Osteoblast (primary cell): ENCODE results near the gene STYXL1. TPM values are rescaled to one million over a fixed set of nuclear protein-coding genes. Genes with fewer than 3 reads are reported as not detected.
"Not testable (repeated sequence)": the region's sequence is repeated elsewhere in the genome, so short reads cannot be mapped to it uniquely, and the experiment has no call there.

Experiments
- DNase-seq: peaks from one replicate; pipeline ENCODE4 v3.0.0; 2011; ENCODE audit warnings: low spot score, mixed read lengths; ENCODE audit not compliant: insufficient read length; ENCODE audit errors: missing footprints
- H2AFZ ChIP-seq: 2 replicates; pipeline ENCODE4 v1.6.0; 2011; ENCODE audit warnings: mild to moderate bottlenecking, low read length
- H3K27ac ChIP-seq: 2 replicates; pipeline ENCODE4 v1.5.1; 2011; ENCODE audit warnings: mild to moderate bottlenecking, low read depth, low read length, moderate library complexity
- H3K27me3 ChIP-seq: 2 replicates; pipeline ENCODE4 v1.6.0; 2012; ENCODE audit warnings: mild to moderate bottlenecking, control low read depth, inconsistent platforms, low read length, moderate library complexity; ENCODE audit not compliant: insufficient read depth
- H3K36me3 ChIP-seq: 2 replicates; pipeline ENCODE4 v1.5.1; 2011; ENCODE audit warnings: mild to moderate bottlenecking, low read length, control low read depth, moderate library complexity; ENCODE audit not compliant: insufficient read depth
- H3K4me1 ChIP-seq: 2 replicates; pipeline ENCODE4 v1.5.1; 2011; ENCODE audit warnings: mild to moderate bottlenecking, low read length, control low read depth, moderate library complexity; ENCODE audit not compliant: insufficient read depth
- H3K4me2 ChIP-seq: 2 replicates; pipeline ENCODE4 v1.6.0; 2011; ENCODE audit warnings: mild to moderate bottlenecking, low read length; ENCODE audit not compliant: insufficient read depth
- H3K4me3 ChIP-seq: fragments of 200-600 bp; sonication (generic); 3 replicates; pipeline ENCODE4 v1.5.1; 2012; ENCODE audit warnings: mild to moderate bottlenecking, low read length, inconsistent platforms; ENCODE audit not compliant: insufficient read depth
- H3K79me2 ChIP-seq: 2 replicates; pipeline ENCODE4 v1.6.0; 2012; ENCODE audit warnings: mild to moderate bottlenecking, low read length, control low read depth, inconsistent platforms; ENCODE audit not compliant: insufficient read depth
- H3K9me3 ChIP-seq: 2 replicates; pipeline ENCODE4 v1.5.1; 2011; ENCODE audit warnings: low read depth, low read length, control low read depth
- H4K20me1 ChIP-seq: 2 replicates; pipeline ENCODE4 v1.6.0; 2012; ENCODE audit warnings: mild to moderate bottlenecking, low read length, control low read depth; ENCODE audit not compliant: insufficient read depth
- CTCF ChIP-seq: IDR thresholded peaks from 2 replicates; pipeline ENCODE4 v1.5.1; 2011; ENCODE audit warnings: mild to moderate bottlenecking, low read depth, low read length, moderate library complexity; ENCODE audit errors: extremely low read depth
- total RNA-seq: library from RNA; depleted of rRNA; stranded (reverse); fragments of >200 nt; gene quantifications from 2 replicates; pipeline ENCODE4 v1.2.3, GENCODE V29; 2012

The STYXL1 gene
- total RNA-seq, 1 donor: 23.9 TPM

- no peak for TF ChIP-seq CTCF
- peaks cover 15% of the 10 kb centered on the region for H3K4me1 ChIP-seq
- H3K4me2 ChIP-seq: peak overlapping the region; percentile 66
- peaks cover 4% of the 10 kb centered on the region for H4K20me1 ChIP-seq
- H3K79me2 ChIP-seq: no peaks in the 10 kb centered on the region
- peak overlapping the region; percentile 41 for H3K27ac ChIP-seq
- H3K36me3 ChIP-seq: peaks cover 5% of the 10 kb centered on the region
- DNase-seq: no peak
- no peak overlapping the region for H2AFZ ChIP-seq
- no peak overlapping the region for H3K4me3 ChIP-seq
- H3K9me3 ChIP-seq: no peaks in the 10 kb centered on the region
- no peaks in the 10 kb centered on the region for H3K27me3 ChIP-seq
These were observed 37.9 kb downstream of the STYXL1 start for GRCh38 chr7:76009672-76010600.

GRCh38 chr7:76008156-76008687, 39.6 kb downstream of the STYXL1 start:
- H4K20me1 ChIP-seq: peaks cover 4% of the 10 kb centered on the region
- H2AFZ ChIP-seq: no peak overlapping the region
- DNase-seq: no peak
- peaks cover 15% of the 10 kb centered on the region for H3K4me1 ChIP-seq
- no peak overlapping the region for H3K4me3 ChIP-seq
- no peaks in the 10 kb centered on the region for H3K79me2 ChIP-seq
- H3K27me3 ChIP-seq: no peaks in the 10 kb centered on the region
- H3K4me2 ChIP-seq: no peak overlapping the region
- H3K36me3 ChIP-seq: peaks cover 12% of the 10 kb centered on the region
- no peak for TF ChIP-seq CTCF
- no peak overlapping the region for H3K27ac ChIP-seq
- H3K9me3 ChIP-seq: no peaks in the 10 kb centered on the region

- H3K79me2 ChIP-seq, H4K20me1 ChIP-seq, H3K27ac ChIP-seq, H2AFZ ChIP-seq, H3K4me2 ChIP-seq, H3K9me3 ChIP-seq, H3K27me3 ChIP-seq, H3K4me3 ChIP-seq: not testable (repeated sequence)
- DNase-seq: peak; percentile 27
- H3K36me3 ChIP-seq: peaks cover 27% of the 10 kb centered on the region
- peaks cover 14% of the 10 kb centered on the region for H3K4me1 ChIP-seq
These were observed 42.8 kb downstream of the STYXL1 start for GRCh38 chr7:76005004-76005403.

- Histone ChIP-seq H4K20me1 (peaks cover 5% of the 10 kb centered on the region), H3K4me1 (peaks cover 2% of the 10 kb centered on the region), H3K27me3 (no peaks in the 10 kb centered on the region), H3K4me2 (no peak overlapping the region), H3K9me3 (no peaks in the 10 kb centered on the region), H3K27ac (no peak overlapping the region), H2AFZ (no peak overlapping the region), H3K4me3 (no peak overlapping the region), H3K79me2 (no peaks in the 10 kb centered on the region), H3K36me3 (peaks cover 27% of the 10 kb centered on the region)
- peak; percentile 18 for DNase-seq
- TF ChIP-seq CTCF: no peak
These were observed 44.4 kb downstream of the STYXL1 start for GRCh38 chr7:76003351-76003750.
